ENCODE data around the gene TMPRSS13.

GRCh38 chr11:117851106-117851505 is 78.1 kb downstream of the TMPRSS13 start:
- no peak for TF ChIP-seq TARDBP (IDR thresholded peaks at IDR 0.05)
- no peak for TF ChIP-seq SUZ12 (IDR thresholded peaks at IDR 0.05)
- no peak for TF ChIP-seq SP1 (IDR thresholded peaks at IDR 0.05)
- TF ChIP-seq HDGF (IDR thresholded peaks at IDR 0.05; ENCODE audit: borderline replicate concordance) = no peak
- no peak for TF ChIP-seq FOXK2 (IDR thresholded peaks at IDR 0.05)
- no peak for TF ChIP-seq ZNF384 (IDR thresholded peaks at IDR 0.05)
- no peak for TF ChIP-seq FOXM1 (IDR thresholded peaks at IDR 0.05; ENCODE audit: borderline replicate concordance)
- TF ChIP-seq L3MBTL2 (conservative IDR thresholded peaks at IDR 0.05) = no peak
- TF ChIP-seq FOXA1 (IDR thresholded peaks at IDR 0.05) = no peak
- no peak for TF ChIP-seq ELF4 (IDR thresholded peaks at IDR 0.05)

Measured in HEK293T (cell line).